Measurements from ENCODE around the gene ATP6V0B.

ATP6V0B gene
- long read RNA-seq, transcript ATP6V0B-211 (6 exons, 825 nt), result minor isoform, 18 of 426 reads
- long read RNA-seq, transcript ATP6V0B-208 (7 exons, 1,664 nt), result minor isoform, 5 of 426 reads
- long read RNA-seq, transcript ATP6V0B-201 (7 exons, 944 nt), result minor isoform, 69 of 426 reads
- long read RNA-seq, transcript ATP6V0B-205 (8 exons, 1,298 nt), result major isoform, 305 of 426 reads
- long read RNA-seq, partial matches to known transcripts, result 4 of 426 reads
- long read RNA-seq, other reads (novel, unspliced or antisense), result 25 of 426 reads

GRCh38 chr1:43974443-43975248 is at the start of gene ATP6V0B:
TSS of gene ATP6V0B (plus strand) at chr1:43974960. CDS start at chr1:43975041, 81 bp downstream.
- Histone ChIP-seq H3K27me3 (ENCODE audit: insufficient read depth, poor library complexity, severe bottlenecking) (no peaks in the 10 kb centered on the region), H3K27ac (replicated peaks) (peak within 1 kb of the TSS; percentile 99), H3K4me3 (replicated peaks; ENCODE audit: insufficient read depth, low read length) (peak within 1 kb of the TSS; percentile 75)
- DNase-seq (ENCODE audit: low read depth in 1 of 2, low spot score in 1 of 2), result peak; percentile 94 to 97
- TF ChIP-seq POLR2AphosphoS5 (IDR thresholded peaks at IDR 0.05; ENCODE audit: low read depth), result peak; percentile 0; the same call in 1 of the 2 replicates
- no peak for TF ChIP-seq REST (IDR thresholded peaks at IDR 0.05; ENCODE audit: insufficient replicate concordance, low read depth)

GRCh38 chr1:43925846-43926245 is 48.9 kb upstream of the ATP6V0B start:
- no peak overlapping the region for H3K27ac ChIP-seq (replicated peaks)
- no peaks in the 10 kb centered on the region for H3K27me3 ChIP-seq (ENCODE audit: insufficient read depth, poor library complexity, severe bottlenecking)
- H3K4me3 ChIP-seq (replicated peaks; ENCODE audit: insufficient read depth, low read length), result no peak overlapping the region
- TF ChIP-seq POLR2AphosphoS5 (IDR thresholded peaks at IDR 0.05; ENCODE audit: low read depth) (no peak), CTCF (IDR thresholded peaks at IDR 0.05; ENCODE audit: insufficient read depth, low read length) (no peak), GABPA (IDR thresholded peaks at IDR 0.05; ENCODE audit: low read depth) (no peak), REST (IDR thresholded peaks at IDR 0.05; ENCODE audit: insufficient replicate concordance, low read depth) (no peak)
- DNase-seq (ENCODE audit: low read depth in 1 of 2, low spot score in 1 of 2), result no peak

GRCh38 chr1:43930168-43930948 is 44.4 kb upstream of the ATP6V0B start:
- Histone ChIP-seq H3K27me3 (ENCODE audit: insufficient read depth, poor library complexity, severe bottlenecking) (no peaks in the 10 kb centered on the region), H3K27ac (replicated peaks) (0 out of 2 replicates have a peak overlapping the region, but pooled peaks have one; percentile 4), H3K4me3 (replicated peaks; ENCODE audit: insufficient read depth, low read length) (no peak overlapping the region)
- peak in 1 of 2 experiments; percentile 29 for DNase-seq (ENCODE audit: low read depth in 1 of 2, low spot score in 1 of 2)
- TF ChIP-seq CTCF (IDR thresholded peaks at IDR 0.05; ENCODE audit: insufficient read depth, low read length) (no peak), POLR2AphosphoS5 (IDR thresholded peaks at IDR 0.05; ENCODE audit: low read depth) (no peak), REST (IDR thresholded peaks at IDR 0.05; ENCODE audit: insufficient replicate concordance, low read depth) (no peak), GABPA (IDR thresholded peaks at IDR 0.05; ENCODE audit: low read depth) (no peak), SPI1 (IDR thresholded peaks at IDR 0.05; ENCODE audit: borderline replicate concordance, low read depth) (no peak)
